ENCODE data around the gene DCX. TPM values are rescaled to one million over a fixed set of nuclear protein-coding genes. Genes with fewer than 3 reads are reported as not detected.

Gene DCX
- total RNA-seq, 2 donors from 2014 or later = not detected

GRCh38 chrX:111340054-111340453 lies 71.9 kb downstream of the DCX start:
- Histone ChIP-seq H3K27me3 (replicated peaks; ENCODE audit: insufficient read depth) (no peaks in the 10 kb centered on the region), H3K4me3 (no peak overlapping the region), H3K27ac (no peak overlapping the region), H3K36me3 (no peaks in the 10 kb centered on the region), H3K9me3 (no peaks in the 10 kb centered on the region), H3K4me1 (ENCODE audit: control insufficient read depth in 1 of 2, low read depth in 2 of 2) (no peaks in the 10 kb centered on the region)
- TF ChIP-seq, protein P1, sequence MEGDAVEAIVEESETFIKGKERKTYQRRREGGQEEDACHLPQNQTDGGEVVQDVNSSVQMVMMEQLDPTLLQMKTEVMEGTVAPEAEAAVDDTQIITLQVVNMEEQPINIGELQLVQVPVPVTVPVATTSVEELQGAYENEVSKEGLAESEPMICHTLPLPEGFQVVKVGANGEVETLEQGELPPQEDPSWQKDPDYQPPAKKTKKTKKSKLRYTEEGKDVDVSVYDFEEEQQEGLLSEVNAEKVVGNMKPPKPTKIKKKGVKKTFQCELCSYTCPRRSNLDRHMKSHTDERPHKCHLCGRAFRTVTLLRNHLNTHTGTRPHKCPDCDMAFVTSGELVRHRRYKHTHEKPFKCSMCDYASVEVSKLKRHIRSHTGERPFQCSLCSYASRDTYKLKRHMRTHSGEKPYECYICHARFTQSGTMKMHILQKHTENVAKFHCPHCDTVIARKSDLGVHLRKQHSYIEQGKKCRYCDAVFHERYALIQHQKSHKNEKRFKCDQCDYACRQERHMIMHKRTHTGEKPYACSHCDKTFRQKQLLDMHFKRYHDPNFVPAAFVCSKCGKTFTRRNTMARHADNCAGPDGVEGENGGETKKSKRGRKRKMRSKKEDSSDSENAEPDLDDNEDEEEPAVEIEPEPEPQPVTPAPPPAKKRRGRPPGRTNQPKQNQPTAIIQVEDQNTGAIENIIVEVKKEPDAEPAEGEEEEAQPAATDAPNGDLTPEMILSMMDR (IDR thresholded peaks at IDR 0.05) = no peak
- DNase-seq (ENCODE audit: low spot score) = no peak
- no peak for ATAC-seq (ENCODE audit: insufficient number of reproducible peaks, low FRiP score, low read depth)

DNA sequence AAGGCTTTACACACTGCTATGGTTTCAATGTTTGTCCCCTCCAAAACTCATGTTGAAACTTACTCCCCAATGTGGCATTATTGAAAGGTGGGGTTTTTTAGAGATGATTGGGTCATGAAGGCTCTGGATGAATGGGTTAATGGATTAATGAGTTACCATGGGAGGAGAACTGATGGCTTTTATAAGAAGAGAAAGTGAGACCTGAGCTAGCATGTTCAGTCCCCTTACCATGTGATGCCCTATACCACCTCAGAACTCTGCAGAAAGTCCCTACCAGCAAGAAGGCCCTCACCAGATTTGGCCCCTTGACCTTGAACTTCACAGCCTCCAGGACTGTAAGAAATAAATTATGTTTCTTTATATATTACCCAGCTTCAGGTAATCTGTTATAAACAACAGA lies 72.8 kb downstream of the DCX start:
- no peak for ATAC-seq (ENCODE audit: insufficient number of reproducible peaks, low FRiP score, low read depth)
- no peak for DNase-seq (ENCODE audit: low spot score)
- H3K36me3 ChIP-seq = no peaks in the 10 kb centered on the region
- no peaks in the 10 kb centered on the region for H3K4me1 ChIP-seq (ENCODE audit: control insufficient read depth in 1 of 2, low read depth in 2 of 2)
- H3K27ac ChIP-seq = no peak overlapping the region
- H3K4me3 ChIP-seq = no peak overlapping the region
- no peaks in the 10 kb centered on the region for H3K27me3 ChIP-seq (replicated peaks; ENCODE audit: insufficient read depth)
- TF ChIP-seq, protein P1 (IDR thresholded peaks at IDR 0.05) = no peak
- no peaks in the 10 kb centered on the region for H3K9me3 ChIP-seq

DNA sequence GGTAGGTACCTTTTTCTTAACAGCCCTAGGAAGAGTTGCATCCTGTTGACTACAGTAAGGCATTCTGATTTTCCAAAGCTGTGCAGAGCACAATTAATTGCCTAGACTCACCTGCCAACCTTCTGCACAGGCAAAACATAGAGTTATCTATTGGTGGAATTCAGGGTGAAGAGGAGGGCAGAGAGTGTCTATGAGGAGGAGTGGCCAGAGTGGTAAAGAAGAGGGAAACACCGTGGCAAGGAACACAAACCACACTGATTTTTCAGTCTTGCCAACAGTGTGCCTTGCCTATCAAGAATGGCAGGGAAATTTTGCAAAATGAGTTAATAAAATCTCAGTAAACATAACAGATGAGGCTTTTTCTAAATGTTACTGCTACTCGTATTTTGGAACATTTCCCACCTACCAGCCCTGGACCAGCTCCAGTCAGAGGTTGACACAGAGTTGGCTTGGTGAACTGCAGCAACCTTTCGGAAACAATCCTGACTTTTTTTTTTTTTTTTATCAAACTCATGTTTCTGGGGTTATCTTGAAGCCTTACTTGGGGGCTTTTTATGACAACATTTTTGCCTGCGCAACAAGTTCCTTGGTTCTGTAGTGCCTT lies 73.8 kb downstream of the DCX start:
- DNase-seq (ENCODE audit: low spot score) = no peak
- Histone ChIP-seq H3K36me3 (no peaks in the 10 kb centered on the region), H3K27me3 (replicated peaks; ENCODE audit: insufficient read depth) (no peaks in the 10 kb centered on the region), H3K9me3 (no peaks in the 10 kb centered on the region), H3K4me1 (ENCODE audit: control insufficient read depth in 1 of 2, low read depth in 2 of 2) (no peaks in the 10 kb centered on the region), H3K4me3 (no peak overlapping the region), H3K27ac (no peak overlapping the region)
- TF ChIP-seq, protein P1 (IDR thresholded peaks at IDR 0.05) = no peak
- ATAC-seq (ENCODE audit: insufficient number of reproducible peaks, low FRiP score, low read depth) = no peak

DNA sequence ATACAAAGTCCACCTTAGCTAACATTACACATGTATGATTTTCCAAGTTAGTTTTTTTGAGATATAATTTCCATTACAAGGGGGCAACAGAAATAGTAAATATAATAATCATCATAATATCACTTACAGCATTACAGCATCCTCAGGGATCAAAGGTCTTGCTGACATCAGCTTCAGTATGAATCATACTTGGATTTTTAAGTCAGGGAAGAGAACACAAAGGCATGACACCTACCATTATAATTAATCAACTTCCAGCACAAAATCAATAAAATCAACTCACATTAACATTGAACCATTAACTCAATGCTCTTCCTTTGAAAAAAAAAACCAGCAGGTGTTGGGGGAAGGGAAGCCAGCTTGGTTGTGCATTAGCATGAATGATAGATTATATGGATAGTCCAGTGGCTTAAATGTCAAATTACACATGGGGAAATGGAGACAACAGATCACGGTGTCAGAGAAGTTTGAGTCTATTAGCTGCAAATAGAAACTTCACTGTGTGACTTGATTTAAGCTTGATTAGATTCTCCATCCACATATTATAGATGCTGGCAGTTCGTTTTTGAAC lies 74.8 kb downstream of the DCX start:
- TF ChIP-seq, protein P1 (IDR thresholded peaks at IDR 0.05) = no peak
- ATAC-seq (ENCODE audit: insufficient number of reproducible peaks, low FRiP score, low read depth) = no peak
- H3K27me3 ChIP-seq (replicated peaks; ENCODE audit: insufficient read depth) = no peaks in the 10 kb centered on the region

GRCh38 chrX:111336141-111336540 lies 75.9 kb downstream of the DCX start:
- DNase-seq (ENCODE audit: low spot score) (no peak), ATAC-seq (ENCODE audit: insufficient number of reproducible peaks, low FRiP score, low read depth) (no peak)
- Histone ChIP-seq H3K4me3 (no peak overlapping the region), H3K9me3 (no peaks in the 10 kb centered on the region), H3K27ac (no peak overlapping the region), H3K36me3 (no peaks in the 10 kb centered on the region), H3K27me3 (replicated peaks; ENCODE audit: insufficient read depth) (no peaks in the 10 kb centered on the region), H3K4me1 (ENCODE audit: control insufficient read depth in 1 of 2, low read depth in 2 of 2) (no peaks in the 10 kb centered on the region)
- TF ChIP-seq, protein P1 (IDR thresholded peaks at IDR 0.05) = no peak

More for the DNA sequence above, 74.8 kb downstream of the DCX start:
- Histone ChIP-seq H3K4me1 (ENCODE audit: control insufficient read depth in 1 of 2, low read depth in 2 of 2) (no peaks in the 10 kb centered on the region), H3K9me3 (no peaks in the 10 kb centered on the region), H3K27ac (no peak overlapping the region), H3K4me3 (no peak overlapping the region), H3K36me3 (no peaks in the 10 kb centered on the region)
- no peak for DNase-seq (ENCODE audit: low spot score)
